ENCODE data around the gene LIN9.

The LIN9 gene

GRCh38 chr1:226201029-226201593, 107.9 kb downstream of the LIN9 start:
- Histone ChIP-seq H3K9me3 (ENCODE audit: control insufficient read depth, low read length) (no peaks in the 10 kb centered on the region), H3K4me3 (ENCODE audit: extremely low read depth, insufficient read depth, low read length, poor library complexity, severe bottlenecking) (no peak overlapping the region), H3K4me1 (ENCODE audit: control insufficient read depth, insufficient read depth, low read length, poor library complexity, severe bottlenecking) (no peaks in the 10 kb centered on the region), H3K27ac (ENCODE audit: low read depth, low read length, severe bottlenecking) (no peak overlapping the region), H3K36me3 (ENCODE audit: control insufficient read depth, insufficient read depth, low read length) (no peaks in the 10 kb centered on the region)
- 75% methylated on average over 4 of the region's 5 CpGs; no CpG with 5 or more reads in 1 of the 2 experiments for WGBS, 2 experiments (ENCODE audit: insufficient coverage in 2 of 2)

- Histone ChIP-seq H3K4me3 (ENCODE audit: extremely low read depth, insufficient read depth, low read length, poor library complexity, severe bottlenecking) (no peak overlapping the region), H3K27ac (ENCODE audit: low read depth, low read length, severe bottlenecking) (no peak overlapping the region), H3K4me1 (ENCODE audit: control insufficient read depth, insufficient read depth, low read length, poor library complexity, severe bottlenecking) (no peaks in the 10 kb centered on the region), H3K36me3 (ENCODE audit: control insufficient read depth, insufficient read depth, low read length) (no peaks in the 10 kb centered on the region), H3K9me3 (ENCODE audit: control insufficient read depth, low read length) (no peaks in the 10 kb centered on the region)
- 88 to 90% methylated on average over 1 to 2 of the region's 2 CpGs for WGBS, 2 experiments (ENCODE audit: insufficient coverage in 2 of 2)
Measured at GRCh38 chr1:226199971-226200370, 109.0 kb downstream of the LIN9 start.

- WGBS, 2 experiments (ENCODE audit: insufficient coverage in 2 of 2): 86 to 100% methylated on average over 1 of the region's 1 CpG
- H3K27ac ChIP-seq (ENCODE audit: low read depth, low read length, severe bottlenecking): no peak overlapping the region
- no peaks in the 10 kb centered on the region for H3K9me3 ChIP-seq (ENCODE audit: control insufficient read depth, low read length)
- no peak overlapping the region for H3K4me3 ChIP-seq (ENCODE audit: extremely low read depth, insufficient read depth, low read length, poor library complexity, severe bottlenecking)
- no peaks in the 10 kb centered on the region for H3K4me1 ChIP-seq (ENCODE audit: control insufficient read depth, insufficient read depth, low read length, poor library complexity, severe bottlenecking)
- H3K36me3 ChIP-seq (ENCODE audit: control insufficient read depth, insufficient read depth, low read length): no peaks in the 10 kb centered on the region
Measured at GRCh38 chr1:226195144-226195543, 113.8 kb downstream of the LIN9 start.

GRCh38 chr1:226187380-226187779, 121.6 kb downstream of the LIN9 start:
- Histone ChIP-seq H3K4me1 (ENCODE audit: control insufficient read depth, insufficient read depth, low read length, poor library complexity, severe bottlenecking) (peaks cover 9% of the 10 kb centered on the region), H3K4me3 (ENCODE audit: extremely low read depth, insufficient read depth, low read length, poor library complexity, severe bottlenecking) (peak overlapping the region; percentile 83), H3K36me3 (ENCODE audit: control insufficient read depth, insufficient read depth, low read length) (peaks cover 6% of the 10 kb centered on the region), H3K27ac (ENCODE audit: low read depth, low read length, severe bottlenecking) (no peak overlapping the region), H3K9me3 (ENCODE audit: control insufficient read depth, low read length) (no peaks in the 10 kb centered on the region)
- 93 to 96% methylated on average over 4 to 5 of the region's 7 CpGs for WGBS, 2 experiments (ENCODE audit: insufficient coverage in 2 of 2)

GRCh38 chr1:226187019-226187322, 122.0 kb downstream of the LIN9 start:
- Histone ChIP-seq H3K9me3 (ENCODE audit: control insufficient read depth, low read length) (no peaks in the 10 kb centered on the region), H3K27ac (ENCODE audit: low read depth, low read length, severe bottlenecking) (peak overlapping the region; percentile 93), H3K4me1 (ENCODE audit: control insufficient read depth, insufficient read depth, low read length, poor library complexity, severe bottlenecking) (peaks cover 13% of the 10 kb centered on the region), H3K4me3 (ENCODE audit: extremely low read depth, insufficient read depth, low read length, poor library complexity, severe bottlenecking) (peak overlapping the region; percentile 83), H3K36me3 (ENCODE audit: control insufficient read depth, insufficient read depth, low read length) (peaks cover 9% of the 10 kb centered on the region)
- WGBS, 2 experiments (ENCODE audit: insufficient coverage in 2 of 2): 0 to 15% methylated on average over 6 to 10 of the region's 10 CpGs

- Histone ChIP-seq H3K9me3 (ENCODE audit: control insufficient read depth, low read length) (no peaks in the 10 kb centered on the region), H3K4me1 (ENCODE audit: control insufficient read depth, insufficient read depth, low read length, poor library complexity, severe bottlenecking) (peaks cover 17% of the 10 kb centered on the region), H3K4me3 (ENCODE audit: extremely low read depth, insufficient read depth, low read length, poor library complexity, severe bottlenecking) (peak within 1 kb of the TSS; percentile 83), H3K36me3 (ENCODE audit: control insufficient read depth, insufficient read depth, low read length) (peaks cover 15% of the 10 kb centered on the region), H3K27ac (ENCODE audit: low read depth, low read length, severe bottlenecking) (peak within 1 kb of the TSS; percentile 93)
- WGBS, 2 experiments (ENCODE audit: insufficient coverage in 2 of 2): 0% methylated on average over 49 to 64 of the region's 75 CpGs
Measured at GRCh38 chr1:226186124-226187018, 122.6 kb downstream of the LIN9 start, which contains the start of gene ACBD3. Gene ACBD3 (minus strand): TSS chr1:226186741. CDS start chr1:226186675, 66 bp downstream.

- peaks cover 24% of the 10 kb centered on the region for H3K36me3 ChIP-seq (ENCODE audit: control insufficient read depth, insufficient read depth, low read length)
- 80 to 89% methylated on average over 5 to 7 of the region's 14 CpGs for WGBS, 2 experiments (ENCODE audit: insufficient coverage in 2 of 2)
- peaks cover 17% of the 10 kb centered on the region for H3K4me1 ChIP-seq (ENCODE audit: control insufficient read depth, insufficient read depth, low read length, poor library complexity, severe bottlenecking)
- no peaks in the 10 kb centered on the region for H3K9me3 ChIP-seq (ENCODE audit: control insufficient read depth, low read length)
- H3K4me3 ChIP-seq (ENCODE audit: extremely low read depth, insufficient read depth, low read length, poor library complexity, severe bottlenecking): peak overlapping the region; percentile 83
- H3K27ac ChIP-seq (ENCODE audit: low read depth, low read length, severe bottlenecking): peak overlapping the region; percentile 93
Measured at GRCh38 chr1:226185141-226186036, 123.6 kb downstream of the LIN9 start.

- H3K4me1 ChIP-seq (ENCODE audit: control insufficient read depth, insufficient read depth, low read length, poor library complexity, severe bottlenecking): peaks cover 17% of the 10 kb centered on the region
Measured at GRCh38 chr1:226181996-226182714, 126.8 kb downstream of the LIN9 start.

More at GRCh38 chr1:226181996-226182714, 126.8 kb downstream of the LIN9 start:
- Histone ChIP-seq H3K27ac (ENCODE audit: low read depth, low read length, severe bottlenecking) (peak overlapping the region; percentile 8), H3K4me3 (ENCODE audit: extremely low read depth, insufficient read depth, low read length, poor library complexity, severe bottlenecking) (no peak overlapping the region), H3K36me3 (ENCODE audit: control insufficient read depth, insufficient read depth, low read length) (peaks cover 53% of the 10 kb centered on the region), H3K9me3 (ENCODE audit: control insufficient read depth, low read length) (no peaks in the 10 kb centered on the region)
- 80 to 88% methylated on average over 8 of the region's 14 CpGs for WGBS, 2 experiments (ENCODE audit: insufficient coverage in 2 of 2)

Data from mesodermal cell (in vitro differentiated cells).